ENCODE measurements around the gene P2RX4. TPM values are rescaled to one million over a fixed set of nuclear protein-coding genes. Genes with fewer than 3 reads are reported as not detected.

Gene P2RX4
- total and polyA plus RNA-seq, 2 of the 8 experiments (the other 6 are each of a cell fraction or from before 2014, with no cell fraction given), result 9.5 to 12.2 TPM

DNA sequence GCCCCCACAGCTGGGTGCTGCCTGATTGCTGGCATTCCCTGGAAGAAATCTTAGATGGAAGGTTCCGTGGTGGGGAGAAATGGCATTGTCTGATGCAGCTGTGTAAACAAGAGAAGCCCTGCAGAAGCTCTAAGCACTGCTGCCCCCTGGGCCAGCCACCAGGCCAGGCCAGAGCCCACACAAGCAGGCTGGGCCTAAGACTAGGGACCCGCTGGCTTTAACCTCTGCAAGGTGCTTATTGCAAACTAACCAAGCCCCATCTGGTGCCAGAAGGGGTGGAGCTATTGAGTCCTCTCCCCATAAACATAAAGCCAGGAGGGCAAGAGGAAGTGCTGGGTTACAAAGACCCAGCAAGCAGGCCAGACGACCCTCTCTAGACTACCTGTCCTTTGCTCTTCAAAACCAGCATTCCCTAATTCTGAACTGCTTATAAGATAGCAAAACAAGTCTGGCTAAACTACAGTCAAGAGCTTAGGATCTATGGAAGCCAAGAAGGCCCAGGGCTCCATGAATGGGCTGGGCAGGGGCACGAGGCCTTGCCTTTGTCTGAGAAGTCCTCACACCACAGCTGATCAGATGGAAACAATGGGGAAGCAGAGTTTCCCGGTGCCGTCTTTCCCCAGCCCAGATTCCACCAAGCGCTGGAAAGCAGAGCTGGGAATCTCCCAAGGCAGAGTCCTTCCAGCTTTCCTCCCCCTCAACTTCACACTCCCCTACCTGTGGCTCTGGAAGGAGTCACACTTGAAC lies 28.8 kb downstream of the P2RX4 start:
- Histone ChIP-seq H3K36me3 (ENCODE audit: control insufficient read depth in 2 of 4, insufficient read depth in 4 of 4, low read length in 3 of 4) (peaks cover 0 to 14% (median 0%) of the 10 kb centered on the region in 4 experiments; a peak in 3 of 8 replicates), H2BK5ac (ENCODE audit: low read depth, low read length) (0 out of 2 replicates have a peak overlapping the region, but pooled peaks have one; percentile 26), H2AK5ac (ENCODE audit: low read depth, low read length) (no peak overlapping the region), H2BK15ac (ENCODE audit: low read length) (no peak overlapping the region), H3K4ac (replicated peaks; ENCODE audit: insufficient read length, low read depth, low read length) (no peak overlapping the region), H3K4me3 (ENCODE audit: extremely low read depth in 1 of 4, insufficient read depth in 2 of 4, low read depth in 3 of 4, low read length in 4 of 4) (no peak overlapping the region), H3K4me1 (replicated peaks in 1 of 4; ENCODE audit: control insufficient read depth in 3 of 4, insufficient read depth in 4 of 4, low read length in 3 of 4) (peaks cover 0 to 16% (median 7%) of the 10 kb centered on the region in 4 experiments; a peak in 6 of 7 replicates), H2BK12ac (ENCODE audit: low read depth, low read length) (no peak overlapping the region), H4K20me1 (replicated peaks in 1 of 2; ENCODE audit: control insufficient read depth in 1 of 2, insufficient read depth in 2 of 2, low read length in 2 of 2) (peaks cover 0 to 2% of the 10 kb centered on the region in 2 experiments), H2BK20ac (ENCODE audit: low read length) (no peak overlapping the region), H3K79me2 (ENCODE audit: control insufficient read depth in 1 of 2, insufficient read depth in 2 of 2, low read length in 2 of 2) (no peaks in the 10 kb centered on the region), H3K9me3 (ENCODE audit: insufficient read depth in 2 of 2, low read depth in 1 of 2, low read length in 1 of 2) (no peaks in the 10 kb centered on the region), H4K8ac (ENCODE audit: extremely low read depth, insufficient read depth, low read length) (no peak overlapping the region), H3K14ac (ENCODE audit: insufficient read length) (no peak overlapping the region), H3K79me1 (ENCODE audit: low read depth, low read length) (no peaks in the 10 kb centered on the region), H4K5ac (ENCODE audit: insufficient read length, low read depth, low read length) (no peak overlapping the region), H3K9ac (replicated peaks in 1 of 4; ENCODE audit: extremely low read depth in 1 of 4, low read depth in 3 of 4, low read length in 3 of 4) (no peak overlapping the region; a peak in 1 of 7 replicates), H3K18ac (ENCODE audit: extremely low read depth, low read length) (no peak overlapping the region), H4K91ac (replicated peaks; ENCODE audit: insufficient read length, low read length) (no peak overlapping the region), H3K23me2 (ENCODE audit: low read depth, low read length) (no peaks in the 10 kb centered on the region; the same call in 1 of the 2 replicates), H3K56ac (replicated peaks; ENCODE audit: insufficient read length, low read depth, low read length) (no peak overlapping the region), H2AFZ (ENCODE audit: low read length) (no peak overlapping the region), H3K23ac (ENCODE audit: insufficient read length) (no peak overlapping the region), H3K4me2 (ENCODE audit: insufficient read depth in 1 of 2, low read depth in 2 of 2, low read length in 2 of 2) (0 out of 4 replicates have a peak overlapping the region, but pooled peaks of 1 of the 2 experiments have one; percentile 11), H2BK120ac (replicated peaks; ENCODE audit: low read depth, low read length) (no peak overlapping the region), H3K27me3 (replicated peaks in 1 of 4; ENCODE audit: control insufficient read depth in 3 of 4, extremely low read depth in 1 of 4, insufficient read depth in 3 of 4, low read length in 3 of 4) (no peaks in the 10 kb centered on the region), H3K27ac (ENCODE audit: low read depth, low read length) (peak overlapping the region; percentile 67; the same call in 1 of the 2 replicates)
- CTCF ChIA-PET (ENCODE audit: partially characterized antibody), result interaction anchor here (0.6 to 2.1 kb wide), 17 partner anchors 8 to 1323 kb away, joined by 3 to 24 read pairs (median 4); no protein-coding TSS in a partner anchor
- FAIRE-seq (no peak), DNase-seq (ENCODE audit: low read depth in 1 of 2, low spot score in 2 of 2) (no peak)
- WGBS, 2 experiments (ENCODE audit: extremely low coverage in 1 of 2, insufficient coverage in 1 of 2, insufficient read length in 1 of 2, insufficient replicate concordance in 2 of 2, low coverage in 1 of 2, low lambda C conversion rate in 2 of 2, missing lambda C conversion rate in 1 of 2), result 75% methylated on average over 7 of the region's 7 CpGs; no CpG with 5 or more reads in 1 of the 2 experiments
- POLR2A ChIA-PET (ENCODE audit: partially characterized antibody), result interaction anchor here (0.6 to 1.5 kb wide), 8 partner anchors 8 to 500 kb away, joined by 3 to 5 read pairs (median 3); partner anchors contain the start of gene RNF34
- TF ChIP-seq CHD1 (IDR thresholded peaks at IDR 0.05; ENCODE audit: low read depth, low read length) (no peak), BACH1 (IDR thresholded peaks at IDR 0.05; ENCODE audit: low read length) (no peak), POLR2A (IDR thresholded peaks at IDR 0.05; ENCODE audit: control extremely low read depth in 1 of 2, low read depth in 2 of 2, low read length in 2 of 2) (0 out of 3 replicates have a peak, but pooled peaks of 1 of the 2 experiments have one; percentile 16), HDAC6 (IDR thresholded peaks at IDR 0.05; ENCODE audit: low read depth, low read length) (no peak), NRF1 (IDR thresholded peaks at IDR 0.05; ENCODE audit: low read depth, low read length) (no peak), KDM1A (IDR thresholded peaks at IDR 0.05; ENCODE audit: borderline replicate concordance, low read length) (no peak), CBX8 (IDR thresholded peaks at IDR 0.05; ENCODE audit: borderline replicate concordance, low read depth, low read length) (no peak), FOSL1 (IDR thresholded peaks at IDR 0.05; ENCODE audit: insufficient read depth, low read depth, low read length) (no peak), SP4 (IDR thresholded peaks at IDR 0.05; ENCODE audit: low read length) (no peak), TBP (IDR thresholded peaks at IDR 0.05; ENCODE audit: low read depth, low read length) (no peak), TCF12 (IDR thresholded peaks at IDR 0.05; ENCODE audit: low read depth, low read length) (peak; percentile 93), MAFK (IDR thresholded peaks at IDR 0.05; ENCODE audit: low read depth, low read length) (no peak)
- TF ChIP-seq, protein P1, sequence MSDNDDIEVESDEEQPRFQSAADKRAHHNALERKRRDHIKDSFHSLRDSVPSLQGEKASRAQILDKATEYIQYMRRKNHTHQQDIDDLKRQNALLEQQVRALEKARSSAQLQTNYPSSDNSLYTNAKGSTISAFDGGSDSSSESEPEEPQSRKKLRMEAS (IDR thresholded peaks at IDR 0.05), result 0 out of 2 replicates have a peak, but pooled peaks have one; percentile 2
